Stimulated activated CD4-positive, alpha-beta T cell treated with anti-CD3 and anti-CD28 coated beads, Interleukin-2, amount 100 ng/mL, for 4 hours (primary cell): ENCODE data around the gene KARS1.

Source experiments
- DNase-seq: peaks from one replicate; pipeline ENCODE4 v3.0.0-alpha.2; 2020; ENCODE audit warnings: low read depth

The KARS1 gene

DNA sequence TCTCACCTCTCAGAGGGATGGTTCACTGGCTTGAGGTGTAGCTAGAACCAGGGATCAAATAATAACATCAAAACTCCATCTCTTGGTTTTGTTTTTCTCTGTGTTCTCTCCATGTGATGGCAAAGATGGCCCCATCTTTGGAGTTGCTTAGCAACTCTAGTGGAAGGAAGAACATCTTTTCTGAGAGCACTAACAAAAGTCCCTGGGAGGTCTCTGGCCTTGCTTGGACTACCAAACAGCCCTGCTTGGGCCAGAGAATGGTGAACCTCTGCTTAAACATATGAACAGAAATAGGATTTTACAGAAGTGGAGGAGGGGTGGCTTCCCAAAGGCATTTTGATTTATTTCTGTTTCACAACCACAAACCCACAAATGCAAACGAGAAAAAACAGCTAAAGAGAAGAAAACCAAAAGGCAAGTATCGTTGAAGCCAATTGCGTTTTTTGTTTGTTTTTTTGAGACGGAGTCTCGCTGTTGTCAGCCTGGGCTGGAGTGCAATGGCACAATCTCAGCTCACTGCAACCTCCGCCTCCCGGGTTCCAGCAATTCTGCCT lies 68.1 kb downstream of the KARS1 start:
- DNase-seq = no peak

DNA sequence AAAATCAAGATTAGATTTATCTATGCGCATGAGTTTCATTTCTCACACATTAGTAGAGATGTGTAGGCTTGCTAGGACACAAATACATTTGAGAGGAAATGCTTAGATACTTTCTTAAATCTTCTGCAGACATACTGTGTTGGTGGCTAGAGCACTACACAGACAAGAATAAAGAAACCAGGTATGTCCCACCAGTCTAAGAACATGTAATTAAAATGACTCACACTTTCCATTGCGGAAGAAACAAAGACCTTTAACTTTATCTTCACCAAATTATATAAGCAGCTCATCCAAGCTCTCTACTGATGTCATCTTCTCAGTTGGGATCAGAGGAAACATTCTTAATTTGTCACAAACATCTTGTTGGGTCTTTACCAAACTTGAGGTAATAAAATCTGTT lies 68.7 kb downstream of the KARS1 start:
- no peak for DNase-seq

DNA sequence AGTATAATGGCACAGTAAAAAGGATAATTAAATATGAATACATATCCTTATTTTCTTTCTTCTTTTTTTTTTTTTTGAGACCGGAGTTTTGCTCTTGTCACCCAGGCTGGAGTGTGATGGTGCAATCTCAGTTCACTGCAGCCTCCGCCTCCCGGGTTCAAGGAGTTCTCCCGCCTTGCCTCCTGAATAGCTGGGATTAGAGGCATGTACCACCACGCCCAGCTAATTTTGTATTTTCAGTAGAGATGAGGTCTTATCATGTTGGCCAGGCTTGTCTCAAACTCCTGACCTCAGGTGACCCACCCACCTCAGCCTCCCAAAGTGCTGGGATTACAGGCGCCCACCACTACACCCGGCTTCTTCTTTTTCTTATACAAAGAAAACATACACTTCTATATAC lies 69.3 kb downstream of the KARS1 start:
- DNase-seq = no peak
